Fibroblast of lung (primary cell): ENCODE measurements around the gene SERPINB10. TPM values are rescaled to one million over a fixed set of nuclear protein-coding genes. Genes with fewer than 3 reads are reported as not detected.

Source experiments
- DNase-seq, 2 donors: peaks; one replicate each; pipeline versions ENCODE4 v3.0.0 to v3.0.0-alpha.2; 2010; ENCODE audit warnings: low read depth in 2 of 2
- H2AFZ ChIP-seq: 2 replicates; pipeline ENCODE4 v1.5.1; 2012; ENCODE audit warnings: low read length, control low read depth, inconsistent platforms
- H3K27ac ChIP-seq: 2 replicates; pipeline ENCODE4 v1.5.1; 2011; ENCODE audit warnings: low read length, control low read depth; ENCODE audit not compliant: insufficient read depth
- H3K27me3 ChIP-seq: 2 replicates; pipeline ENCODE4 v1.5.1; 2011; ENCODE audit warnings: mild to moderate bottlenecking, low read length; ENCODE audit not compliant: control insufficient read depth, insufficient read depth
- H3K36me3 ChIP-seq: 2 replicates; pipeline ENCODE4 v1.5.1; 2011; ENCODE audit warnings: low read length; ENCODE audit not compliant: control insufficient read depth, insufficient read depth
- H3K4me1 ChIP-seq: 2 replicates; pipeline ENCODE4 v1.5.1; 2011; ENCODE audit warnings: low read length; ENCODE audit not compliant: control insufficient read depth, insufficient read depth; ENCODE audit errors: extremely low read depth
- H3K4me2 ChIP-seq: 2 replicates; pipeline ENCODE4 v1.5.1; 2011; ENCODE audit warnings: low read length, control low read depth; ENCODE audit not compliant: insufficient read depth; ENCODE audit errors: extremely low read depth
- H3K4me3 ChIP-seq, 4 experiments: fragments of 200-600 bp in 1 of 4; sonication (generic) in 1 of 4; replicated peaks in 1 of 4; 2 replicates each; pipeline ENCODE4 v1.5.1; 2011 to 2016; ENCODE audit warnings: low read length in 4 of 4, low read depth in 3 of 4, mild to moderate bottlenecking in 3 of 4, control low read depth in 2 of 4, inconsistent platforms in 1 of 4, mixed read lengths in 1 of 4; ENCODE audit not compliant: insufficient read depth in 1 of 4; ENCODE audit errors: control extremely low read depth in 1 of 4
- H3K79me2 ChIP-seq: 2 replicates; pipeline ENCODE4 v1.5.1; 2012; ENCODE audit warnings: mild to moderate bottlenecking, low read length, inconsistent platforms; ENCODE audit not compliant: control insufficient read depth, insufficient read depth
- H3K9ac ChIP-seq: 2 replicates; pipeline ENCODE4 v1.5.1; 2011; ENCODE audit warnings: mild to moderate bottlenecking, low read length, control low read depth; ENCODE audit not compliant: insufficient read depth
- H3K9me3 ChIP-seq: 2 replicates; pipeline ENCODE4 v1.5.1; 2012; ENCODE audit warnings: low read depth, low read length; ENCODE audit not compliant: control insufficient read depth, insufficient read depth
- H4K20me1 ChIP-seq: 2 replicates; pipeline ENCODE4 v1.5.1; 2011; ENCODE audit warnings: low read length; ENCODE audit not compliant: control insufficient read depth, insufficient read depth; ENCODE audit errors: extremely low read depth
- CTCF ChIP-seq, 2 donors: IDR thresholded peaks in 1 of 2; conservative IDR thresholded peaks in 1 of 2; 1 replicate in 1 of 2; 2 replicates in 1 of 2; pipeline ENCODE4 v1.5.1; 2011 to 2012; ENCODE audit warnings: low read length in 2 of 2, control low read depth in 1 of 2, inconsistent platforms in 1 of 2, low read depth in 1 of 2, mild to moderate bottlenecking in 1 of 2
- EZH2 ChIP-seq: IDR thresholded peaks from 2 replicates; pipeline ENCODE4 v1.5.1; 2012; ENCODE audit warnings: low read length, control low read depth, mild to moderate bottlenecking; ENCODE audit errors: missing control alignments
- polyA plus RNA-seq, 2 donors: library from polyadenylated mRNA; depleted of rRNA in 1 of 2; stranded (reverse) in 1 of 2; unstranded in 1 of 2; fragments of >200 nt; gene quantifications; 2 replicates each; pipeline ENCODE4 v1.2.1, GENCODE V29; 2011 to 2012; ENCODE audit warnings: missing spikeins in 1 of 2
- total RNA-seq: library from RNA; depleted of rRNA; stranded (reverse); fragments of >200 nt; gene quantifications from 2 replicates; pipeline ENCODE4 v1.2.1, GENCODE V29; 2014

SERPINB10 gene
- total and polyA plus RNA-seq, 2 donors (not counting 1 experiment from before 2014, with no cell fraction given), result 0.08 TPM; not detected in 1

- no peak for DNase-seq
- TF ChIP-seq CTCF (conservative IDR thresholded peaks at IDR 0.05 in 1 of 2, IDR thresholded peaks at IDR 0.05 in 1 of 2; ENCODE audit: low read depth in 1 of 2, low read length in 2 of 2) (no peak), EZH2 (no peak)
- Histone ChIP-seq H3K36me3 (no peaks in the 10 kb centered on the region), H2AFZ (no peak overlapping the region), H3K27ac (no peak overlapping the region), H3K79me2 (no peaks in the 10 kb centered on the region), H3K4me2 (no peak overlapping the region), H3K9me3 (no peaks in the 10 kb centered on the region), H3K27me3 (no peaks in the 10 kb centered on the region), H3K4me3 (no peak overlapping the region), H4K20me1 (no peaks in the 10 kb centered on the region), H3K9ac (no peak overlapping the region), H3K4me1 (no peaks in the 10 kb centered on the region)
These were observed 10.7 kb upstream of the SERPINB10 start for GRCh38 chr18:63897072-63897471.

GRCh38 chr18:63899206-63899605, 8.6 kb upstream of the SERPINB10 start:
- H3K4me1 ChIP-seq, result no peaks in the 10 kb centered on the region
- no peaks in the 10 kb centered on the region for H4K20me1 ChIP-seq
- no peak overlapping the region for H2AFZ ChIP-seq
- no peak overlapping the region for H3K9ac ChIP-seq
- no peak overlapping the region for H3K27ac ChIP-seq
- no peak overlapping the region for H3K4me2 ChIP-seq
- H3K4me3 ChIP-seq, result no peak overlapping the region
- no peak for TF ChIP-seq EZH2
- no peak for TF ChIP-seq CTCF (conservative IDR thresholded peaks at IDR 0.05 in 1 of 2, IDR thresholded peaks at IDR 0.05 in 1 of 2; ENCODE audit: low read depth in 1 of 2, low read length in 2 of 2)
- no peaks in the 10 kb centered on the region for H3K27me3 ChIP-seq
- H3K9me3 ChIP-seq, result no peaks in the 10 kb centered on the region
- no peak for DNase-seq
- H3K79me2 ChIP-seq, result no peaks in the 10 kb centered on the region
- no peaks in the 10 kb centered on the region for H3K36me3 ChIP-seq

- DNase-seq, result no peak
These were observed 3.7 kb upstream of the SERPINB10 start for GRCh38 chr18:63903851-63904570.

More at GRCh38 chr18:63903851-63904570, 3.7 kb upstream of the SERPINB10 start:
- Histone ChIP-seq H3K36me3 (no peaks in the 10 kb centered on the region), H3K79me2 (no peaks in the 10 kb centered on the region), H3K9me3 (no peaks in the 10 kb centered on the region), H4K20me1 (no peaks in the 10 kb centered on the region), H3K4me1 (no peaks in the 10 kb centered on the region), H3K27me3 (no peaks in the 10 kb centered on the region), H3K4me3 (no peak overlapping the region), H2AFZ (no peak overlapping the region), H3K4me2 (no peak overlapping the region), H3K9ac (no peak overlapping the region), H3K27ac (no peak overlapping the region)
- TF ChIP-seq EZH2 (no peak), CTCF (conservative IDR thresholded peaks at IDR 0.05 in 1 of 2, IDR thresholded peaks at IDR 0.05 in 1 of 2; ENCODE audit: low read depth in 1 of 2, low read length in 2 of 2) (no peak)
